Measurements from ENCODE around the gene OXCT2.
A peak's percentile ranks its signal among the peaks of the same experiment; 100 is the strongest.

OXCT2 gene

DNA sequence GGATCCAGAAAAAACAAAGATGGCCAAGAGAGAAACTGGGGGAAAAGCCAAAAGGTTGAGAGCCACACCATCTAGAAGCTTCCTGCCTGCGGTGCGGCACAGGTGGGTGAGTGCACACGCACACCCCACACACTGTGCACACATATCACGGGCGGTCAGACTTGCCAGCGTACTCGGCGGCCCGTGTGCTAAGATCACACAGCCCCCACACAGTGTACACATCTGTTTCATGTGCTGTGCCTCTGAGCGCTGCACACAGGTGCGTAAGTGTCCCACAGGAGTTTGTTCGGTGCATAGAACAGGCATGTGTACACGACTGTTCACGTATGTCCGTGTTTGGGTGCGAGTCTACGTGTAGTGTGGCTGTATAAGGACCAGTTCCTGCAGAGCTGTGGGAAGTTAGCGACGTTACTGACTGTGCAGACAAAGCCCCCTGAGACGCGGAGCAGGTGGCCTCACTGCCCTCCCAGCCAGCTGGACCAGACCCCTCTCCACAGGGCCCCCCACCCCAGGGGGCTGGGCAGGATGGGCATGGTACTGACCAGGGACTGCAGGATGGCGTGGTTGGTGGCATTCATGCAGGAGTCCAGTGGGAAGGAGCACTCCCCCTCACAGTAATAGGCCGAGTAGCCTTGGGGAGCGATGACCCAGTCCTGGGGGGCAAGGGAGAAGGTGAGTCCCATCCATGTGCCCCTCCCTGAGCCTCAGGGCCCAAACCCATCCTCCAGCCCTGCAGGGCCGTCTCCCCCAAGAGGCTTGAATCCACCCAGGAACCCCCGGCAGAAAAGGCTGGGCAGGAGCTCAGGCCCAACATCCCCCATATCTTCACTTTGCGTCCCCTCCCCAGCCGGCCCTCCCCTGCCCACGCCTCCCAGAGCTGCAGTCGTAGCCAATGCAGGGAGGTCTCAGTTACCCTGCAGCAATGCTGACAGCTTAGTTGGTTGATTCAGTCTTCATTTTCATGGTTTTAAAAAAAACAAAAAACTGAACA, 8.3 kb downstream of the OXCT2 start:
- no peak for DNase-seq

GRCh38 chr1:39761557-39762260, 9.4 kb downstream of the OXCT2 start:
- DNase-seq, result no peak

DNA sequence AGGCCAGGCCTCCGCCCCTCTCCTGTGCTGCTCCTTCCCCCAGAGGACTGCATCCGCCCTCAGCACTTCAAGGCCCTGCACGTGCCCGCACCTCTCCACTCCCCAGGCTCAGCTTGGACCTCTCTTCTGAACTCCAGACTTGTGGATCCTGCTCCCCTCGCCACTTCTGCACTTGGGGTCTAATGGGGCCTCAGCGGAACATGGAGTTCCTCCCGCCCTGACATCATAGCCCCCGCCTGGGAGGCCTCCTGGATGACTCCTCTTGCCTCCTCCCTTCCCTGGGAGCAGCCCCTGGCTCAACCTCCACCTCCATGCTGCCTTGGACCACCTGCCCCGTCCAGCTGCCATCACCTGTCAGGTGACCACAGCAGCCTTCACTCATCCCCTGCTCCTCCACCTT, 10.1 kb downstream of the OXCT2 start:
- no peak for DNase-seq

DNA sequence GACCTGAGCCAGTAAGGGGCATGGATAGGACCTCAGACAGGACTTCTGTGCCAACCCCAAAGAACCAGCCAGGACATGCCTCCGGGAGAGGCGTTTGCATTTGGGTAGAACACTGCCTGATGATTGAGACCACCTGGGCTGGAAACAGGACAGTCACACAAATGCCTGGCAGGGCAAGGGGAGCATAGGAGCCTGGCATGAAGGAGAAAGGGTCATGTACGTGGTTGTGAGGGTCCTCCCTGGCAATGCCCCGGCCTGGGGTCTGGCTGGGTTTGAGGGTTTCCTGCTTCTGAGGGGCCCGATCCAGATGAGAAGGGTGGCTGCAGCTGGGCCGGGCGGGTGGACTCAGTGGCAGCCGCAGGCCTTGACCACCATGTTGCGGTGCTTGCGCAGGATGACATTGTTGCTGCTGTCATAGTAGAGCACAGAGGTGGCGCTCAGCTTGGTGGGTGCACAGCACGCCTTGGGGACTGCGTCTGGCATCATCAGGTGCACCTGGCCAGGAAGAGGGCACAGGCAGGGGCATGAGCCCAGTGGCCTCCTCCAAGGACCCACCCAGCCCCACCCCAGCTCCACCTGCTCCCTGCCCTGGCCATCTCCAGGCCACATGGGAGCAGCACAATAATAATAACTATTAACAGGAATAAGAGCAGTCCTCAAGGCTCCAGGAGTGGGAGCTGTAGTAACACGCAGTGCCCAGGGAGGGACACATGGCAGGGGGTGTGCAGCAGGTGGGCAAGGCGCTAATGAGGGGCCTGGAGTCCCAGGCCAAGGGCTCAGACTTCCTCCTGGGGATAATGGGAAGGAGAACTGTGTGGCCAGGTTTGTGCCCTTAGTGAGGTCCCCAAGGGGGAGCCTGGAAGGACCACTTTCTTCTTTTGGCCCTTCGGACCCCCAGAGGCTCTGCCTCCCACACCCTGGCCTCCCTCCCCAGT, 10.8 kb downstream of the OXCT2 start:
- DNase-seq, result no peak

- DNase-seq, result no peak
These were observed 11.8 kb downstream of the OXCT2 start for GRCh38 chr1:39759436-39759726.

DNA sequence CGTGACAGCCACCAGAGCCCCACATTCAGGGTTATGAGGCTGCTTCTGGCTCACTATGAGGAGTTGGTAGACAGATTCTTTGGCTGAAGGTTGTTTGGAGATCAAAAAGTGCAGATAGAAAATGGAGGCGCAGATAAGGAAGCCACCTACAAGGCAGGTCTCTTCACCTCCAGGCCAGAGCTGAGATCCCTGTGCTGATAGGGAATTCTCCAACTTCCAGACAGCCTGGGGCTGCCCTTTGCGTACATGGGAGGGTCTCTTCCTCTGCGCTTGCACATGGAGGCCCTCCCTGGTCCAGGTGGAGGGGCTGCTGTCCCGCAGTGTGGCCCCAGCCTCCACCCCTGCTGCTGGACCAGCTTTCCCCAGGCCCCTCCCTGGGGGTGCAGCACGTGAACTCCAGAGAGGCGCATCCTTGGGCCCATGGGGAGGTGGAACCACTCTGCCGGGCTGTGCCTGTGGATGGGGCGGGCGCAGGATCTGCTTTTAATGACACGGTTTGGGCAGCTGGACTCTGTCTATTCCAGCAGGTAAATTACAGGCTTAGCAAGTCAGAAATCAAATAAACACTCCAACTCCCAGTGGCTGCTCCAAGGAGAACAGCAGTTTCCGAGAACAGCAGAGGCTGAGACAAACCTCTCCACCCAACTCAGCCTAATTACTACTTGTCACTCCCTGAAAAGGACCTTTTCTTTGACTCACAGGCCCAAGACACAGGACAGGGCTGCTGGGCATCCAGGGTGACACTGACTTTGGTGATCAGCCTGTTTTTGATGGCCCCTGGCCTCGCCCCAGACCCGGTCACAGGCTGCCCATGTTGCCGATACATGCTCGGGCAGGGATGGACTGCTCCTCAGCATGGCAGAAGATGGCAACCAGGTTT, 12.4 kb downstream of the OXCT2 start:
- DNase-seq, result no peak

GRCh38 chr1:39757501-39757900, 13.6 kb downstream of the OXCT2 start:
- no peak for DNase-seq

- no peak for DNase-seq
These were observed 15.0 kb downstream of the OXCT2 start for GRCh38 chr1:39755965-39756659.

GRCh38 chr1:39754906-39755504, 16.1 kb downstream of the OXCT2 start:
- no peak for DNase-seq

DNA sequence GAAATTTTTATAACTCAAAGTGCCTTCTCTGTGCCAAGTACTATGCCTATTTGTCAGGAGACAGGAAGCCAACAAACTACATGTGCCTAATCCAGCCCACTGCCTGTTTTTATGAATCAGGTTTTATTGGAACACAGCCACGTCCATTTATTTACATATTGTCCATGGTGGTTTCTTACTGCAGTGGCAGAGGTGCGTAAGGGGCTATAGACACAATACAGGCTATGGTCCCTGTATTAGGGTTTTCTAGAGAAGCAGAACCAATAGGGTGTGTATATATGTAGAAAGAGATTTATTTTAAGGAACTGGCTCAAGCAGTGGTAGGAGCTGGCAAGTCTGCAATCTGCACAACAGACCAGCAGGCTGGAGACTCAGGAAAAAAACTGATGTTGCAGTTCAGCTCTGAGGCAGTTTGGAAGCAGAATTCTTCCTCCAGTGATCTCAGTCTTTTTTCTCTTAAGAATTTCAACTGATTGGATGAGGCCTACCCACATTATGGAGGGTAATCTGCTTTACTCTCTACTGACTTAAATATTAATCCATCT, 17.1 kb downstream of the OXCT2 start:
- DNase-seq, result no peak

- DNase-seq, result no peak
These were observed 17.8 kb downstream of the OXCT2 start for GRCh38 chr1:39753132-39754025.

- DNase-seq, result no peak
These were observed 18.4 kb downstream of the OXCT2 start for GRCh38 chr1:39752703-39753102.

DNA sequence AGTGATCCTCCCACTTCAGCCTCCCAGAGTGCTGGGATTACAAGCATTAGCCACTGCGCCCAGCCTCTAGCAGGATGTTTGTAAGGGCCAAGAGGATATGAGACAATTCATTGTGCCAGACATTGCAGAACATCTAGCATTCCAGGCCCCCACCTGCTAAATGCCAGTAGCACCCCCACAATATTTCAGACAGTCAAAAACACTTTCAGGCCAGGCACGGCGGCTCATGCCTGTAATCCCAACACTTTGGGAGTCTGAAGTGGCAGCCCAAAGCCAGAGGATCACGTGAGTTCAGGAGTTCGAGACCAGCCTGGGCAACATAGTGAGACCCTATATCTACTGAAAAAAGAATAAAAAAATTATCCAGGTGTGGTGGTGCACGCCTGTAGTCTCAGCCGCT, 19.6 kb downstream of the OXCT2 start:
- no peak for DNase-seq

DNA sequence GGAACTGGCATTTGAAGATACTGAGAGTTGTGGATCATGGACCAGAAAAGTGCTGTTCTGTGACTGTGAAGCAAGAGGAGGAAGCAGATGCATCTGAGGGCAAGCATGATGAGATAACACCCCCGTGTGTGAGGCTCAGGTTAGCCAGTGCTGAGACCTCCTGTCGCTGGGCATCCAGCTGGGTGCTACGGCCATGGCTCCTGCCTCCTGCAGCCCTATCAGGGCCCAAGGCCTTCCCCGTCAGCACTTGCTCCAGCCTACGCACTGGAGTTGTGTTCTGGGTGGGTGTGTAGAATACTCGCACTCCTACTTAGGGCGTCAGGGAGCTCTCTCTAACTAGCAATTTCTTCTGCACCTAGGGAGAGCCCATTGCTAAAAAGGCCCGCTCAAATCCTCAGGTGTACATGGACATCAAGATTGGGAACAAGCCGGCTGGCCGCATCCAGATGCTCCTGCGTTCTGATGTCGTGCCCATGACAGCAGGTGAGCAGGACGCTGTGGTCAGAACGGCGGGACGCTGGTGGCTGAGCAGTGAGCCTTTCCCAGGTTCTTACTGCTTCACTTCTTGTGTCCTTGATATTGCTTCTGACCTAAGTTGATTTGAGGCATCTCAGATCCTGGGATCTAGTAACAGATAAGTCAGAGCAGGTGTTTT, 26.0 kb downstream of the OXCT2 start:
- DNase-seq, result no peak

- peak; percentile 80 for DNase-seq
These were observed 32.4 kb downstream of the OXCT2 start, which contains the start of gene PPIE for GRCh38 chr1:39738622-39739366. PPIE (plus strand) TSS chr1:39738882; CDS start chr1:39738901, 19 bp downstream.

DNA sequence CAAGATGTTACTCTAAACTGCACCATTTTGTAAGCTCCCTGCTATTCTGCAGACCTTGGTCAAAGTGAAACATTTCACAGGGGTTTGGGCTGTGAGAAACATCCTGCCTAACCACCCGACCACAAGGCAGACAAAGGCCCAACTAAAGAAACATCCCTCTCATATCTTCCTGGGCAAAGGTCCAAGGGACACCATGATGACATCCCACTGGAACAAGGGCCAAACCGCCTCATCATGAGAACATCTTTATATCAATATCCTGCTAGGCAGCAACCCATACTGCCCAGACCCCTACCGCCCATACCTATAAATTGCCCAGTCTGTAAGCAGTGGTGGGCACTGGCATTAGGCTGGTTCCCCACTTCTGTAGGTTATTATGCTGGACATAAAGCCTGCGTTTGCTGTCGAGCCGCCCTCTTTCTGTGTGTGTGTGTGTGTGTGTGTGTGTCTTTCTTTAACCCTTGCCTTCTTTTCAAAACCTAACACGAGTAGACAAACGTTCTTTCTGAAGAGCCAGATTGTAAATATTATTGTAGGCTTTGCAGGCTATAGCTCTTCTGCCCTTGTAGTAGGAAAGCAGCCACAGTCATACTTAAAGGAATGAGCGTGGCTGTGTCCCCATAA, 33.5 kb downstream of the OXCT2 start:
- no peak for DNase-seq

- no peak for DNase-seq
These were observed 35.4 kb downstream of the OXCT2 start for GRCh38 chr1:39735731-39736130.

All from right kidney (tissue), 1 donor.